HG03558 (cell line): ENCODE results near the gene SLC2A8.

Experiments used
- ATAC-seq: cut with Tn5 transposase; IDR thresholded peaks from one replicate; pipeline ENCODE4 v1.9.1; 2021; ENCODE audit warnings: moderate number of reproducible peaks; ENCODE audit not compliant: unreplicated experiment; ENCODE audit errors: extremely low read depth

The SLC2A8 gene

DNA sequence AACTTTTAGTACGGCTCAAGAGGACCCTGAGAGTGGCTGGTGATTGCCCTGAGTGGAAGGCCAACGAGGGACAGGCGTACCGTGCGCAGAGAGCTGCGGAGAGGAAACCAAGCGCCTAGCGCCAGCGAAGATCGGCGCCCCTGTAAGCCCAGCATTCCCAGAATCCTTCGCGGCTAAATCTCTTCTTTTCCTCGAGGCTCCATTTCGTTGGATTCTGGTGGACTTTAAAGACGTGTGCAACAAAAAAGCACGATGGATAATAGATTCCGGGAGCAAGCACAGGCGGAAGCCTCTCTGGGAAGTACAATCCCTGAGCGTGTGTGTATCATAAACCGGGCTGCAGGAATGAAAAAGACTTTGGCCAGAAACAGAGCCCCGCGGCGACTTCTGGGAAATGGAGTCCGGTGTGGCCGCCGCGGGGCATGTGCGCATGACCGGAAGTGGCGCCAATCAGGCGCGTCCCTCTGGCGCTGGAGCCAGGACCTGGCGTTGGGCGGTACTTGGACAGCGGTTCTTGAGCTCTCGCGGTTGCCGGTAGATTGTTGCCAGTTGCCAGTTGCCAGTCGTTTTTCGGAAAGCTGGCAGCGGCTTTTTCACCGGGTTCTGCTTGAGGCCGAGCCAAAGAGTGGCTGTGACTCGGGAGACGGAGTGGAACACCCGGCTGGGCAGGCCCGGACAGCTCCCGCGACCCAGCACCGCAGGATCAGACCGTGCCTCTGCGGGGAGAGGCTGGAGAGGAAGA lies 27.1 kb downstream of the SLC2A8 start, which contains the start of gene ZNF79:
ZNF79 (plus strand) TSS at position 449 of the 742 bp plus-strand sequence. CDS start 406 bp downstream, outside the sequence.
- peak; percentile 53 for ATAC-seq

DNA sequence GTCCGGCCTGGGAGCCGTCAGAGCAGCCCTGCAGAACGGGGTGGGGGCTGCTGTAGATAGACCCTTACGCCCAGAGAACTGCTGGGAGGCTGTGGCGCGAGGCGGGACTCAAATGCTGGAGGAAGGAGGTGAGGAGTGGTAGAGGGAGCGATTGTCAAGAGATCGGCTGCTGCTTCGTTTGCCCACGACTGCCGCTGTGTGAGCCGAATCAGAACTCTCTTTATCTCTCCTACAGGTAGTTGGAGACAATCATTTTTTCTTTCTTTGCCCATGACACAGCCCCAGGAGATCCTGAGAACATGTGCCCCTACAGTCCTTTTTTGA lies 27.7 kb downstream of the SLC2A8 start:
- no peak for ATAC-seq

DNA sequence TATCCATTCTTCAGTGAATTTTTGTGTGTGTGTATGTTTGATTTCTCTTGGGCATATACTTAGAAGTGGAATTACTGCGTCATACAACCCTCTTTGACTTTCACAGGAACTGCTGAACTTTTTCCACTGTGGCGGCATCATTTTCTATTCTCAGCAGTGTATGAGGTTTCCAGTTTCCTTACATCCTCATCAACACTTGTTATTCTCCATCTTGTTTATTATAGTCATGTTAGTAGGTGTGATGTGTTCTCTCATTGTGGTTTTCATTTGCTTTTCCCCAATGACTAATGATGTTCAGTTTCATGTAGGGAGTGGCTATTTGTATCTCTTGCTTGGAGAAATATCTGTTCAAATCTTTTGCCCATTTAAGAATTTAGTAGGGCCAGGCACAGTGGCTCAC lies 29.8 kb downstream of the SLC2A8 start:
- no peak for ATAC-seq

DNA sequence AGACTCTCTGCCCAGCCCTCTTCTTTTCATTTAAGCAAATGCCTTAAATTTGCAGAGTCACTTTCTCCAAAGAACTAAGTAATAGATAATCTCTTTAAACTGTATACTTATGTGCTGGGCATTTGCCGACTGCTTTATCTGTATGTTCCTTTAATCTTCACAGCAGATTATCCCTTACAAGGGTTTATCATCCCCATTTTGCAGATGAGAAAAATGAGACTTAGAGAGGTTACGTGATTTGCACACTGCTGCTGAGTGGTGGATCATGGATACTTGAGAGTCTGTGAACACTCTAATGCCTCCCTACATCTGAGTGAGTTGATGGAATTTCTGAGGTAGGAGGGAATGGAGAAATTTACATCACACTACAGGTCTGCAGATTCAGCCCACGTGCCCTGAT lies 31.4 kb downstream of the SLC2A8 start:
- ATAC-seq, result no peak

DNA sequence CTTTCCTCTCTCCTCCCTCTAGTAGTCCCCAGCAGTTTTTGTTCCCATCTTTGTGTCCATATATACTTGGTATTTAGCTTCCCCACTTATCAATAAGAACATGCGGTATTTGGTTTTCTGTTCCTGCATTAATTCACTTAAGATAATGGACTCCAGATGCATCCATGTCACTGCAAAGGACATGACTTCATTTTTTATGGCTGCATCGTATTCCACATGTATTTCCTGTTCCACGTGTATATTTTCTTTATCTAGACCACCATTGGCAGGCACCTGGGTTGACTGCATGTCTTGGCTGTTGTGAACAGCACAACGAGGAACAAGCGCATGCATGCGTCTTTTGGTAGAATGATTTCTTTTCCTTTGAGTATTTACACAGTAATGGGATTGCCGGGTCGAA lies 33.4 kb downstream of the SLC2A8 start:
- ATAC-seq, result no peak

DNA sequence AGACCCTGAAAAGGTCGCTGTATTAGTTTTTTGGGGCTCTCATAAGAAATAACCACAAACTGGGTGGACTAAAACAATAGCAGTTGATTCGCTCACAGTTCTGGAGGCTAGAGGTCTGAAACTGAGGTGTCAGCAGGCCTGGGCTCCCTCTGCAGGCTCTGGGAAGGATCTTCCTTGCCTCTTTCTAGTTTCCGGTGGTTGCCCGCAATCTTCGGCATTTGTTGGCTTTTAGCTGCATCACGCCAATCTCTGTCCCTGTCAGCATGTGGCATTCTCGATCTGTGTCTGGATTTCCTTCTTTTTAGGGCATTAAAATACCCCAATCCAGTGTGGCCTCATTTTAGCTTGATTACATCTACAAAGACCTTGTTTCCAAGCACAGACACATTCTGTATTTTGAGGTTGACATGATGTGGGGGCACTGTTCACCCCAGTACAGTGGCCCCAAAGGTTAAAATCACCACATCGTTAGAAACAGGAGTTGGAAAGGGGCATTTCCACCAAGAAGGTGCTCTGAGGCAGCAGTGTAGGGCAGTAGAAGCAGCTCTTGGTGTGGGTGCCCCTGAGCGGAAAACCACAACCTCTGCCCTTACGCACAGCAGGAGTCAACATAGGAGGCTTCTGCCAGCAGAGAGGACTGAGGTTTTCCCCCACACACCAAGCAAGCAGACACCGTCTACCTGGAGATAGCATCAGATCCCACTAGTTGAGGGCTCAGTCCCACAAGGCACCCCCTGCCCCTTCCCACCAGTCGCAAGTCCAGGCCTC lies 40.7 kb downstream of the SLC2A8 start:
- no peak for ATAC-seq

DNA sequence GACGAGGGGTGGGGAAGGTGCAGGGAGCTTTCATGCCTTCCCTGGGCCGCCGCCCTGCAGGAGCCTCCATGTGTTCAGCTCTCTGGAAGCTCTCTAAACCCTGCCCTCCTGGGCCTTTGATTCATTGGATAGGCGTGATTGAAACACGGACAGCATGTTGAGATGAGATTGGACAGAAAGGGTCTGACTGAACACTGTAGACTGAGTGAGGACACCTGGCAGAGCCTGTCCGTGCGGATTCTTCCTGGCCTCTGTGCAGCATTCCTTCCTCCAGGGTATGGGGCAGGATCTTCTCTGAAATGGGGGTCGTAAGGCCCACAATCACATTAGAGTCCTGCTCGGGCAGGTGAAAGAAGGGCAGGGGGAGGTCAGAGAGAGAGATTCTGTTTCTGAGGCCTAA lies 41.4 kb downstream of the SLC2A8 start:
- no peak for ATAC-seq

DNA sequence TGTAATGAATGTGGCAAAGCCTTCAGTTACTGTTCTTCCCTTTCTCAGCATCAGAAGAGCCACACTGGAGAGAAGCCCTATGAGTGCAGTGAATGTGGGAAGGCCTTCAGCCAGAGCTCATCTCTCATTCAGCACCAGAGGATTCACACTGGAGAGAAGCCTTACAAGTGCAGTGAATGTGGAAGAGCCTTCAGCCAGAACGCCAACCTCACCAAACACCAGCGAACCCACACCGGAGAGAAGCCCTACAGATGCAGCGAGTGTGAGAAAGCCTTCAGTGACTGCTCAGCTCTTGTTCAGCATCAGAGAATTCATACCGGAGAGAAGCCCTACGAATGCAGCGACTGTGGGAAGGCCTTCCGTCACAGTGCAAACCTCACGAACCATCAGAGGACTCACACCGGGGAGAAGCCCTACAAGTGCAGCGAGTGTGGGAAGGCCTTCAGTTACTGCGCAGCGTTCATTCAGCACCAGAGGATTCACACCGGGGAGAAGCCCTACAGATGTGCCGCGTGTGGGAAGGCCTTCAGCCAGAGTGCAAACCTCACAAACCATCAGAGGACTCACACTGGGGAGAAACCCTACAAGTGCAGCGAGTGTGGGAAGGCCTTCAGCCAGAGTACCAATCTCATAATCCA lies 47.4 kb downstream of the SLC2A8 start:
- no peak for ATAC-seq

DNA sequence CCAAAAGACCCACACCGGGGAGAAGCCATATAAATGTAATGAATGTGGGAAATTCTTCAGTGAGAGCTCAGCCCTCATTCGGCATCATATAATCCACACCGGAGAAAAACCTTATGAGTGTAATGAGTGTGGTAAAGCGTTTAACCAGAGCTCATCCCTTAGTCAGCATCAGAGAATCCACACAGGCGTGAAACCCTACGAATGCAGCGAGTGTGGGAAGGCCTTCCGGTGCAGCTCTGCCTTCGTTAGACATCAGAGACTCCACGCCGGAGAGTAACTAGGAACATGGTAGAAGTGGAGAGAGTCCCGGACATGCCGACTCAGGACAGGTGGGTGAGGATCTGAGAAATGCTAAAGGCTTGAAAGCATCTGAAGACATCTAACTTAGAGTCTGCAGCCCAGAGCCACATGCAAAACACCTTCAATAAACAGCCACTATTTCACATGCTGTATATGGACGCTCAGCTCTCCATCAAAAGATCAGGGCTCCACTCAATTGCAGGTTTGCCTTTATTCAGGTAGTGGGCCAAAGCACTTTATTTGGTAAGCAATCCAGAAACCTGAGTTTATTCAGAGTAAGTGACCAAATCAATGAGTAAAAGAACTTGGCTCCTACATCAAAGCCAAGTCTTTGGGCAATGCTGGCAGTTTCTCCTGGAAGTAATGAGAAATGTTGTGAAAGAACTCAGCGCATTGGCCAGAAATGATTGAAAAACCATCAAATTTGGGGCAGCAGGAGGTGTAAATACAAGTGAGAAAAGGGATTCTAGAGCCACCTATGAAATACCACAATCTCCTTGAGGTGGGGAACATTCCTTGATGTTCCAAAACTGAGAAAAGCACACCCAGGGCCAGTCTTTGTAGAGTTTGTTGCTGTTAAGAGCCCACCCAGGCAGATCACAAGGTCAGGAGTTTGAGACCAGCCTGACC lies 48.2 kb downstream of the SLC2A8 start:
- no peak for ATAC-seq

DNA sequence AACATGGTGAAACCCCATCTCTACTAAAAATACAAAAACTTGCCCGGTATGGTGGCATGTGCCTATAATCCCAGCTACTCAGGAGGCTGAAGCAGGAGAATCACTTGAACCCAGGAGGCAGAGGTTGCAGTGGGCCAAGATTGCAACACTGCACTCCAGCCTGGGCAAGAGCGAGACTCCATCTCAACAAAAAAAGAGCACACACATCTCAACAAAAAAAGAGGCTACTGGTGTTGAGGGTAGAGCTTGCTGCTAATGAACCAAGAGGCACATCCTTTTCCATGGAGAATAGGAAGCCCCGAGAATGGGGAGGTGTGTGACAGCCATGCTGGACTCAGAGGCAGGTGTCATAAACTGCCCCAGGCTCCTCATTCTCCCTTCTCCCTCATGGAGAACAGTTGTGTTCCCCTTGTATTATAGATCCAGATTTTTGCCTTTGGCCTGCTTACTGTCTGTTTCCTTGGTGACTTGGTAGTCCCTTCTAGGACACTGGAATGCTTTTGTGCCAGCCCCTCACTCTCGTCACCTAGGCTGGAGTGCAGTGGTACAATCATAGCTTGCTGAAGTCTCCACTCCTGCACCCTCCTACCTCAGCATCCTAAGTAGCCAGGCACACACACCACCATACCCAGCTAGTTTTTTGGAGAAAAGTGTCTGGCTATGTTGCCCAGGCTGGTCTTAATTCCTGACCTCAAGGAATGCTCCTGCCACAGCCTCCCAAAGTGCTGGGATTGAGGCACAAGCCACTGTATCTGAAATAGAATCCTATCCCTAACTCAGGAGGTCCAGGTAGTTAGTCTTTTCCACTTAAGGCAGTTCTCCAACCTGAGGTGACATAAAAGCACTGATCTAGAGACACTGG lies 49.1 kb downstream of the SLC2A8 start:
- no peak for ATAC-seq

DNA sequence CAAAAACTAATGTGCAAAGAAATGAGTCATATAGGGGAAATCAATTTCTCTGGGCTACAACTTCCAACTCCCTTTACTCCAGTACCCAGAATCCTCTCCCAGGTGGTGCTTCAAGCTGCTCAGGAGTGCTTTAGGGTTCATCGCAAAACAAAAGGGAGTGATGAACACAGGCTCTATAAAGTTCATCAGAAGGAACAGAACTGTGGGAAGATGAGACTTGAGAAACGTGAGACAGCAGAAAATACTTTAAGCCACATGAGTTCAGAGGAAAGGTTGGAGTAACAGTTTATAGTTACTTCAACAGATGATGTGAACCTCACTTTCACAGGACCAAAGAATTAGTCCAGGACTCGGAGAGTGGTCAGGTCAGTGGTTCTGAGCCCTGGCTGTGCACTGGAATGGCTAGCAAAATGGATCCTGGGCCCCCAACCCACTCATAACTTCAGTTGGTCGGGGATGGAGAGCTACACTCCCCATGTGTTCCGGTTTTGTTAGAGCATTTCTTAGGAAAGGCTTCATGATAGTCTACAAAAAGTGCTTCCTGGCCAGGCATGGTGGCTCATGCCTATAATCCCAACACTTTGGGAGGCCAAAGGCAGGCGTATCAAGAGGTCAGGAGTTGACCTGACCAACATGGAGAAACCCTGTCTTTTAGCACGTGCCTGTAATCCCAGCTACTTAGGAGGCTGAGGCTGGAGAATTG lies 49.9 kb downstream of the SLC2A8 start:
- ATAC-seq, result no peak

DNA sequence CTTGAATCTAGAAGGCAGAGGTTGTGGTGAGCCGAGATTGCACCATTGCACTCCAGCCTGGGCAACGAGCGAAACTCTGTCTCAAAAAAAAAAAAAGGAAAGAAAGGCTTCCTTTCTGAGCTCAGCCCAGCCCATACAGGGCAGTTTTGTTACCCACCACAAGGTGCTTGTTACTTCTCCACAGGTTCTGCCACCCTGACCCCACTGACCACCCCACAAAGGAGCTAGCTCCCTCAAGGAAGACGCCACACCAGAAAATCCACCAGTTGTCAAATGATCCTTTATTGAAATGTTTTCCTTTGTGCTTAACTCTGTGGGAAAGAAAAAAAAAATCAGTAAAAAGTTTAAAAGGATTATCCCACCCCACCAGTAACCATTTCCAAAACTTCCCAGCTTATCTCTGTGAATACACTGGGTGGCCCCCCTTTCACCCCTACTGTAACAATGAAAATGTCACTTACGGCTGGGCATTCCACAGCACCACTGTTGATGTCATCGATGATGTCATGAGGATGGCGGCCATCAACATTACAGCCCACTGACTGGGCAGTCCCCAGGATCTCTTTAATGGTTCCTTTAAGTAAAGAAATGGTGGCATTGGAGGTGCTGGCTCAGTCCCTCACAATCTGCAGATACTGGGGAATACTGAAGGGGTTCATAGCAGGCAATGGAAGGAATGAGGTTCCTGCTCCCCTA lies 50.6 kb downstream of the SLC2A8 start:
- ATAC-seq, result no peak

DNA sequence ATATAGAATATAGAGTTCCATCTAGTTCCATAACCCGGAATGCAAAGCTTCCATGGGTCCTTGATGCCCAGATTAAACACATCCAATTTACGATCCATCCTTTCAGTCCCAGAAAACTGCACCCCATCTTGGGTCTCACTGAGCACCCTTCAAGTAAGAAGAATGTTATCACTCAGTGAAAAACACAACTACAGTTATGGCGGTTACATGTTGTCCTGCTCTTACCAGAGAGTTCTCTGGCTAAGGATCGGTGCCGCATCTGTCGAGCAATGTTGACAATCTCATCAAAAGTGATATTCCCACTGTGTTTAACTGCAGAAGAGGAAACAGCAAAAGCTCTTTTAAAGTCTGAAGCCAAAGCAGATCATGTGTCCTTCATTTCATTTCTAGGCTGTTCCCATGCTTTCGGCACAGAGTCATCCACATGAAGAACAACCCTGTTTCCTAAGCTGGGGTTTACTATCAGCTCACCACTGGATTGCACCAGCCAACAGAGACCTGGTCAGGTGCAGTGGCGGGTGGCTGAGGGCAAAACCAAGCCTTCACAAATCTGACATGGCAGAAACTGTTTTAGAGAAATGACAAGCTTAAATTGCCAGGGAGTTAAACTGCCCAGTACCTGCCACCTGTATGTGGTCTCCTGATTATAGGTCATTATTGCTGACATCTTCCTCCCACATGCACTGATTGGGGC lies 51.3 kb downstream of the SLC2A8 start:
- no peak for ATAC-seq

DNA sequence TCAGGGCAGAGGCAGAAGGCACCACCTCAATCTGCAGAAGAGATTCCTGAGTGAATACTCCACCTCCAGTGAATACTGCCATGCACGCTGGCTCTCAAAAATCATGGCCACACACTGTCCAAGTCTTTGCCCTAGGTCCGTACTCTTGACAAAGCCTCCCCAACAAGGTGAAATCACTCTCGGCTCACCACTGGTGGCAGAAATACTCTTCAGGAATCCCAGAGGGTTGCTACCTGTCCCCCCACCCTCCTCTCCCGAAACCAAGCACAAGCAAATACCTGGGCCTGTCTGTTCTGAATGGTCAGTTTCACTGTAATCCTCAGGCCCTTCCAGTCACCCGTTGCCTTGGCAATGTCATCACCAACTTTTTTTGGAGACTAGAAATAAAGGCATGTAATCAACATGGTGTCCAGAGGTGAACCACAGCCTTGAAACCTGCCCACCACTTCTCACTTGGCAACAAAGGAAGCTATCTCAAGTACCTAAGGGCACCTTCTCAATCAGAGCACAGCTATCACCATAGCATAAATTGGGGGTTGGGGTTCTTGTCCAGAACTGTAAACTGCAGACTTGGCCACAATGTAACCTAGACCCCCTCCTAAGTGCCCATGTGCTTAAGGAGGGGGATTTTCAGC lies 52.5 kb downstream of the SLC2A8 start:
- no peak for ATAC-seq

DNA sequence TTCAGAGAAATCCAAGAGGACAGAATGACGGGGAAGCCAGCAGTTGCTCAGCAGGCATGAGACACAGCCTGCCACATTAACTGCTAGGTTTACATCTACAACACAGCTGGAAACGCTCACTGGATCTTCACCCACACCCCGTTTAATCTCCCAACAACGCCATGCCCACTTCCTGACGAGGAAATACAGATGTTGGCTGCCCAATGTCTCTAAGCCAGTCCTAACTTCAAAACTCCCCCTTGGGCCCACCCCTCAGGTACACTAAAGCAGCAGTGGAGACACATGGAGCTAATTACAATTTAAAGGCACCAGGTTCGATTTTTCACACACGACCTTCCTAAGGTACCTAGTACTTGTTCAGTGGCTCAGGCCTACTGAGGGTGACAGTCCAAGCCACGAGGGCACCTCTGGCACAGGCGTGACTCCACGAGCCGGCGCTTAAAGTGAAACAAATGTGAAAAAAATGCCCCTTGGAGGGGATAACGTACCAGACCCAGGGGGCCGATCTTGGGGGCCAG lies 53.3 kb downstream of the SLC2A8 start:
- no peak for ATAC-seq

DNA sequence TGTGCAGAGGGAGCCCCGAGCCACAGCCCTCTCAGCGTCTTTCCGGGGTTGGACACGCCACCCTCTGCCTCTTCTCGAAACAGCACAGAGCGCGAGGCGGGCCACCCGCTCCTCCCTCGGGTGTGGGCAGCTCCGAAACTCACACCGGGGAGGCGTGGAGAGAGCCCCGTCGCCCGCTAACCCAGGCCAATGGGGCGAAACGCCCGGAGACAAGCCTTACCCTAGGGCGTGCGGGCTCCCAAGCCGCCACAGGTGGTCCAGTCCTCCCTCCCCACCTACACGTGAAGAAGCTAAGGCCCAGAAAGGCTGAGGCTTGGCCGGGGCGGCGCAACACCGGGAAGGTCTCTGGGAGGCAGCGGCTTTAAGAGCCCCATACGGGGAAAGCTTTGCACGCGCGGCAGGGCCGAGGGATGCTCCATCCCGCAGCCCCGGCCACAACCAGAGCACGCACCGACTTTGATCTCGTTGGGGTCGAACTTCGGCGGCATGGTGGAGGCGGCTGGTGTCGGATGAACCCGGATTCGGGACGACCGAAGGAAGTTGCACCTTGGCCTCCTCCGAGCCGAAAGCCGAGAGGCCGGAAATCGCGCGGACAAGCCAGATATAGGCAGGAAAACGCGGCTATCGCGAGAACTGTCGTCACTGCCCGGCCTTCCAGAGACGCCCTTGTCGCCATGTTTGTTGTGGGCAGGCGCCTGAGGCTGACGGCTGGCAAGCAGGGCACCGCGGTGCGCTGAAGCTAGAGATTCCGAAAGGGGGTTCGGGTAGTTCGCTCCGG lies 54.0 kb downstream of the SLC2A8 start, which contains the start of the genes LRSAM1 and RPL12:
LRSAM1 (plus strand) TSS at position 681 of the 778 bp plus-strand sequence. CDS start 3,018 bp downstream, outside the sequence.
RPL12 (minus strand) TSS at position 577 of the 778 bp plus-strand sequence; CDS start at position 488, 89 bp downstream.
- no peak for ATAC-seq
